Hepatocyte (in vitro differentiated cells): ENCODE measurements around the gene PELO. TPM values are rescaled to one million over a fixed set of nuclear protein-coding genes. Genes with fewer than 3 reads are reported as not detected.

ENCODE experiments used
- DNase-seq: peaks from one replicate; pipeline ENCODE4 v3.0.0-alpha.2; 2016; ENCODE audit warnings: low spot score
- H2AFZ ChIP-seq: fragments of 200-600 bp; sonication (generic); 2 replicates; pipeline ENCODE4 v1.6.0; 2016; ENCODE audit warnings: antibody characterized with exemption, mild to moderate bottlenecking
- H3K27ac ChIP-seq: fragments of 200-600 bp; sonication (generic); 2 replicates; pipeline ENCODE4 v1.5.1; 2016; ENCODE audit warnings: mild to moderate bottlenecking
- H3K27me3 ChIP-seq: fragments of 200-600 bp; sonication (generic); 2 replicates; pipeline ENCODE4 v1.6.1; 2016
- H3K36me3 ChIP-seq: fragments of 200-600 bp; sonication (generic); replicated peaks from 2 replicates; pipeline ENCODE4 v1.5.1; 2016; ENCODE audit warnings: low read depth; ENCODE audit not compliant: insufficient read depth
- H3K4me1 ChIP-seq: fragments of 200-600 bp; sonication (generic); 2 replicates; pipeline ENCODE4 v1.5.1; 2016; ENCODE audit warnings: mild to moderate bottlenecking, moderate library complexity; ENCODE audit not compliant: insufficient read depth
- H3K4me2 ChIP-seq: fragments of 200-600 bp; sonication (generic); 2 replicates; pipeline ENCODE4 v1.6.0; 2016
- H3K4me3 ChIP-seq: fragments of 200-600 bp; sonication (generic); 2 replicates; pipeline ENCODE4 v1.5.1; 2016; ENCODE audit warnings: mild to moderate bottlenecking
- H3K79me2 ChIP-seq: fragments of 200-600 bp; sonication (generic); 2 replicates; pipeline ENCODE4 v1.6.0; 2017; ENCODE audit warnings: mild to moderate bottlenecking
- H3K9me2 ChIP-seq: fragments of 200-600 bp; sonication (generic); replicated peaks from 2 replicates; pipeline ENCODE4 v1.6.0; 2017; ENCODE audit warnings: mild to moderate bottlenecking; ENCODE audit not compliant: insufficient read depth
- H3K9me3 ChIP-seq: fragments of 200-600 bp; sonication (generic); 2 replicates; pipeline ENCODE4 v1.5.1; 2016; ENCODE audit warnings: low read depth, mild to moderate bottlenecking
- H4K20me1 ChIP-seq: fragments of 200-600 bp; sonication (generic); 2 replicates; pipeline ENCODE4 v1.6.0; 2016; ENCODE audit warnings: mild to moderate bottlenecking; ENCODE audit not compliant: insufficient read depth, poor library complexity, severe bottlenecking
- CTCF ChIP-seq: fragments of 200-600 bp; sonication (generic); IDR thresholded peaks from 2 replicates; pipeline ENCODE4 v1.5.1; 2016; ENCODE audit warnings: antibody characterized with exemption, mild to moderate bottlenecking; ENCODE audit not compliant: poor library complexity
- EZH2 ChIP-seq: fragments of 200-600 bp; sonication (generic); IDR thresholded peaks from 2 replicates; pipeline ENCODE4 v1.6.1; 2016; ENCODE audit warnings: antibody characterized with exemption, mild to moderate bottlenecking, borderline replicate concordance
- EZH2phosphoT487 ChIP-seq: fragments of 200-600 bp; sonication (generic); IDR thresholded peaks from one replicate; pipeline ENCODE4 v1.6.1; 2018; ENCODE audit warnings: antibody characterized with exemption, mild to moderate bottlenecking, low read depth, moderate library complexity; ENCODE audit not compliant: unreplicated experiment, severe bottlenecking
- WGBS: methylation state at CpG from one replicate; pipeline ENCODE4 v1.1.6; 2016; ENCODE audit warnings: low lambda C conversion rate; ENCODE audit errors: missing lambda C conversion rate; 5-methylcytosine and 5-hydroxymethylcytosine counted together
- polyA plus RNA-seq: library from polyadenylated mRNA; unstranded; fragments of >200 nt; fragmentation: Nextera tagmentation; extraction: Ambion mirVana; gene quantifications from 2 replicates; pipeline ENCODE4 v1.2.1, GENCODE V29; 2016
- total RNA-seq: library from RNA; depleted of rRNA; stranded (reverse); fragments of >200 nt; gene quantifications from 2 replicates; pipeline ENCODE4 v1.2.3, GENCODE V29; 2014

Gene PELO
- total and polyA plus RNA-seq, 2 experiments from 2014 or later = 21.9 to 27.0 TPM

GRCh38 chr5:52789378-52789777 lies 1.7 kb downstream of the PELO start:
- whole genome bisulfite sequencing = 14% methylated on average over 1 of the region's 1 CpG
- H3K4me2 ChIP-seq = peak overlapping the region; percentile 92
- no peaks in the 10 kb centered on the region for H3K36me3 ChIP-seq
- peak overlapping the region; percentile 90 for H3K27ac ChIP-seq
- H3K4me3 ChIP-seq = peak overlapping the region; percentile 77
- H3K27me3 ChIP-seq = no peaks in the 10 kb centered on the region
- no peak overlapping the region for H2AFZ ChIP-seq
- H3K9me2 ChIP-seq = no peaks in the 10 kb centered on the region
- H4K20me1 ChIP-seq = no peaks in the 10 kb centered on the region
- H3K9me3 ChIP-seq = no peaks in the 10 kb centered on the region
- no peak for DNase-seq
- H3K79me2 ChIP-seq = peaks cover 50% of the 10 kb centered on the region
- TF ChIP-seq CTCF (no peak), EZH2phosphoT487 (no peak), EZH2 (no peak)
- H3K4me1 ChIP-seq = peaks cover 5% of the 10 kb centered on the region

- Histone ChIP-seq H3K4me1 (peaks cover 5% of the 10 kb centered on the region), H3K36me3 (no peaks in the 10 kb centered on the region), H2AFZ (no peak overlapping the region), H4K20me1 (no peaks in the 10 kb centered on the region), H3K4me2 (peak overlapping the region; percentile 92), H3K4me3 (no peak overlapping the region), H3K9me2 (no peaks in the 10 kb centered on the region), H3K27ac (no peak overlapping the region), H3K27me3 (no peaks in the 10 kb centered on the region), H3K9me3 (no peaks in the 10 kb centered on the region), H3K79me2 (peaks cover 52% of the 10 kb centered on the region)
- no peak for TF ChIP-seq CTCF
- TF ChIP-seq EZH2 = no peak
- TF ChIP-seq EZH2phosphoT487 = no peak
- WGBS = 87% methylated on average over 2 of the region's 2 CpGs
- DNase-seq = no peak
Observed at GRCh38 chr5:52789851-52790250, 2.1 kb downstream of the PELO start.

GRCh38 chr5:52791366-52791765 lies 3.6 kb downstream of the PELO start:
- H3K79me2 ChIP-seq = peaks cover 67% of the 10 kb centered on the region
- H3K9me3 ChIP-seq = no peaks in the 10 kb centered on the region
- peaks cover 5% of the 10 kb centered on the region for H3K4me1 ChIP-seq
- no peak overlapping the region for H2AFZ ChIP-seq
- 100% methylated on average over 1 of the region's 1 CpG for WGBS
- H3K4me2 ChIP-seq = no peak overlapping the region
- no peaks in the 10 kb centered on the region for H3K36me3 ChIP-seq
- no peak overlapping the region for H3K27ac ChIP-seq
- no peaks in the 10 kb centered on the region for H3K27me3 ChIP-seq
- H3K4me3 ChIP-seq = no peak overlapping the region
- no peaks in the 10 kb centered on the region for H4K20me1 ChIP-seq
- no peak for TF ChIP-seq EZH2
- no peak for TF ChIP-seq EZH2phosphoT487
- no peak for TF ChIP-seq CTCF
- DNase-seq = no peak
- no peaks in the 10 kb centered on the region for H3K9me2 ChIP-seq

- Histone ChIP-seq H3K27ac (no peak overlapping the region), H3K9me2 (no peaks in the 10 kb centered on the region), H3K36me3 (no peaks in the 10 kb centered on the region), H3K27me3 (no peaks in the 10 kb centered on the region), H3K79me2 (peaks cover 81% of the 10 kb centered on the region), H3K4me1 (peaks cover 11% of the 10 kb centered on the region), H2AFZ (no peak overlapping the region), H3K9me3 (no peaks in the 10 kb centered on the region), H3K4me2 (no peak overlapping the region), H4K20me1 (no peaks in the 10 kb centered on the region), H3K4me3 (no peak overlapping the region)
- peak; percentile 28 for DNase-seq
- no peak for TF ChIP-seq EZH2
- TF ChIP-seq CTCF = no peak
- TF ChIP-seq EZH2phosphoT487 = no peak
- WGBS = 60% methylated on average over 1 of the region's 1 CpG
Observed at GRCh38 chr5:52794519-52794918, 6.8 kb downstream of the PELO start.
